Kidney capillary endothelial cell (primary cell): ENCODE results near the gene PCDHGB2.
"Not testable (repeated sequence)": the region's sequence is repeated elsewhere in the genome, so short reads cannot be mapped to it uniquely, and the experiment has no call there.

Source experiments
- DNase-seq: peaks from one replicate; pipeline ENCODE4 v3.0.0-alpha.2; 2018; ENCODE audit warnings: low spot score

The PCDHGB2 gene

GRCh38 chr5:141349917-141350619, 9.7 kb upstream of the PCDHGB2 start, which contains the start of gene PCDHGB1:
TSS of gene PCDHGB1 (plus strand) at chr5:141350099. CDS start at chr5:141350261, 162 bp downstream.
- DNase-seq: no peak

- no peak for DNase-seq
Observed at GRCh38 chr5:141351591-141351990, 8.2 kb upstream of the PCDHGB2 start.

GRCh38 chr5:141354900-141355469, 4.8 kb upstream of the PCDHGB2 start, which contains the start of gene PCDHGA4:
TSS of gene PCDHGA4 (plus strand) at chr5:141355021. CDS start at chr5:141355108, 87 bp downstream.
- no peak for DNase-seq

DNA sequence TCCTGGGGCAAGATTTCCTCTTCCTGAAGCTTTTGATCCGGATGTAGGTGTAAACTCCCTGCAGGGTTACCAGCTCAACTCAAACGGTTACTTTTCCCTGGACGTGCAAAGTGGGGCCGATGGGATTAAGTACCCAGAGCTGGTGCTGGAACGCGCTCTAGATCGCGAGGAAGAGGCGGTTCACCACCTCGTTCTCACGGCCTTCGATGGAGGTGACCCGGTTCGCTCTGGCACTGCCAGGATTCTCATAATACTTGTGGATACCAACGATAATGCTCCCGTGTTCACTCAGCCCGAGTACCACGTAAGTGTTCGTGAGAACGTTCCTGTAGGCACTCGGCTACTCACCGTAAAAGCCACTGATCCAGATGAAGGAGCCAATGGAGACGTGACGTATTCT, 4.2 kb upstream of the PCDHGB2 start:
- DNase-seq: no peak

DNA sequence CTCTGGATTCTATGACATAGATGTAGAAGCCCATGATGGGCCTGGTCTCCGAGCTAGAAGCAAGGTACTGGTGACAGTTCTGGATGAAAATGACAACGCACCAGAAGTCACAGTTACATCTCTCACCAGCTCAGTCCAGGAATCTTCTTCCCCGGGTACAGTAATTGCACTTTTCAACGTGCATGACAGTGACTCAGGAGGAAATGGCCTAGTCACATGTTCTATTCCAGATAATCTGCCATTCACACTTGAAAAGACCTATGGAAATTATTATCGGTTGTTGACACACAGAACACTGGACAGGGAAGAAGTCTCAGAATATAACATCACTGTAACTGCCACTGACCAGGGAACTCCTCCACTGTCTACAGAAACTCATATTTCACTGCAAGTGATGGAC, 3.7 kb upstream of the PCDHGB2 start:
- DNase-seq: no peak

DNA sequence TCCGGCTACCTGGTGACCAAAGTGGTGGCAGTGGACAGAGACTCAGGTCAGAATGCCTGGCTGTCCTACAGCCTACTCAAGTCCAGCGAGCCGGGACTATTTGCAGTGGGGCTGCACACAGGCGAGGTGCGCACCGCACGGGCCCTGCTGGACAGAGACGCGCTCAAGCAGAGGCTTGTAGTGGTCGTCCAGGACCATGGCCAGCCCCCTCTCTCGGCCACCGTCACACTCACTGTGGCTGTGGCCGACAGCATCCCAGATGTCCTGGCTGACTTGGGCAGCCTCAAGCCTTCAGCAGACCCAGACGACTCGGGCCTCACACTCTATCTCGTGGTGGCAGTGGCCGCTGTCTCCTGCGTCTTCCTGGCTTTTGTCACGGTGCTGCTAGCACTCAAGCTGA, 2.8 kb upstream of the PCDHGB2 start:
- DNase-seq: no peak

- no peak for DNase-seq
Observed at GRCh38 chr5:141360685-141361084, 891 bp downstream of the PCDHGB2 start.

DNA sequence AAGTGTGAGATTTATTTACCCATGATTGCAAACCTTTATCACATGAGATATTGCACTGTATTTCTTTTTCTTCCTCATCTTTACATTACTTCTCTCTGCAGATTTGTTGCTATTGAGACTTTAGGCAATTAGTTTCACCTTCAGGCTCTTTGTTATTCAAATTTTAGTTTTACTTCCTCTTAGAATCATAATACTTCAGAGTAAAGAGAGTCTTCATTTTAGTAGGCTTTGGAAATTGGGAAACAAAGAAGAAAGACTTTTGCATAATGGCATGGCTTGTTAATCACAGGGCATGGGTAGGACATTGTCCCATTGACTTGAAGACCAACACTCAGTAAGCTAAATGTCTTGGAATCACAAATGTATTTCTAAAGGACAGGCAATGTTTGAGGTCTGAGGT, 2.9 kb downstream of the PCDHGB2 start:
- no peak for DNase-seq

DNA sequence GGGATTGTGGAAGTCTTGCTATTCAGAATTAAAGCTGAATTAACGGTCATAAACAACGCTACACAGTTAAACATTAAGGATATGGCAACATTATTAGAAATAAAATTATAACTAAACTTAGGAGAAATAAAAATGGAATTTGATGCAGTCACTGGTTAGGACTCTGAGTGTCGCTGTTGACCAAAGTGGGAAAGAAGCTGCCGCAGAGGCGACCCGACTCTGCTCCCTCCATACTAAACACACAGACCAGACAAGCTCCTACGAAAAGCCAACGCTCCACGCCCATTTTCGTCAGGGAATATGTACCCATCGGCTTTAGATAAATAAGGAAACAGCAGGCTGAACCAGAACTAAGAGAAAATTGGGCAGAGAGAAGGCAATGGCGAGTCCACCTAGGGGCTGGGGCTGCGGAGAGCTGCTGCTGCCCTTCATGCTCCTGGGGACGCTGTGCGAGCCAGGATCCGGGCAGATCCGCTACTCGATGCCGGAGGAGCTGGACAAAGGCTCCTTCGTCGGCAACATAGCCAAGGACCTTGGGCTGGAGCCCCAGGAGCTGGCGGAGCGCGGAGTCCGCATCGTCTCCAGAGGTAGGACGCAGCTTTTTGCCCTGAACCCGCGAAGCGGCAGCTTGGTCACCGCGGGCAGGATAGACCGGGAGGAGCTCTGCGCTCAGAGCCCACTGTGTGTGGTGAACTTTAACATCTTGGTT, 4.3 kb downstream of the PCDHGB2 start, which contains the start of gene PCDHGA5:
Gene PCDHGA5, plus strand, starts transcription at position 211 of the 709 bp plus-strand sequence. Its CDS starts 169 bp downstream, at position 380.
- no peak for DNase-seq

- DNase-seq: no peak
Observed at GRCh38 chr5:141366016-141366896, 6.5 kb downstream of the PCDHGB2 start.

- DNase-seq: no peak
Observed at GRCh38 chr5:141369994-141370848, 10.4 kb downstream of the PCDHGB2 start, which contains the start of gene PCDHGB3. TSS of gene PCDHGB3 (plus strand) at chr5:141370242. CDS start at chr5:141370395, 153 bp downstream.

DNA sequence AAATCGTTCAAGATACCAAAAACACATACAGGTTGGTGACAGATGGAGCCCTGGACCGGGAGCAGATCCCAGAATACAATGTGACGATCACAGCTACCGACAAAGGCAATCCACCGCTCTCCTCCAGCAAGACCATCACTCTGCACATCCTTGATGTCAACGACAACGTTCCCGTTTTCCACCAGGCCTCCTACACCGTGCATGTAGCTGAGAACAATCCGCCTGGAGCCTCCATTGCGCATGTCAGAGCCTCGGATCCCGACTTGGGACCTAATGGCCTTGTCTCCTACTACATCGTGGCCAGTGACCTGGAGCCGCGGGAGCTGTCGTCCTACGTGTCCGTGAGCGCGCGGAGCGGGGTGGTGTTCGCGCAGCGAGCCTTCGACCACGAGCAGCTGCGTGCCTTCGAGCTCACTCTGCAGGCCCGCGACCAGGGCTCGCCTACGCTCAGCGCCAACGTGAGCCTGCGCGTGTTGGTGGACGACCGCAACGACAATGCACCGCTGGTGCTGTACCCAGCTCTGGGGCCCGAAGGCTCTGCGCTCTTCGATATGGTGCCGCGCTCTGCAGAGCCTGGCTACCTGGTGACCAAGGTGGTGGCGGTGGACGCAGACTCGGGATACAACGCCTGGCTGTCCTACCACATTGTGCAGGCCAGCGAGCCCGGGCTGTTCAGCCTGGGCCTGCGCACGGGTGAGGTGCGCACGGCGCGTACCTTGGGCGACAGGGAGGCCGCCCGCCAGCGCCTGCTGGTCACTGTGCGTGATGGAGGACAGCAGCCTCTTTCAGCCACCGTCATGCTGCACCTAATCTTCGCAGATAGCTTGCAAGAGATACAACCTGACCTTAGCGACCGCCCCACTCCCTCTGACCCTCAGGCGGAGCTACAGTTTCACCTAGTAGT, 12.0 kb downstream of the PCDHGB2 start:
- no peak for DNase-seq

GRCh38 chr5:141373673-141374317, 14.0 kb downstream of the PCDHGB2 start, which contains the start of gene PCDHGA6:
TSS of gene PCDHGA6 (plus strand) at chr5:141373891. CDS start at chr5:141374084, 193 bp downstream.
- no peak for DNase-seq

GRCh38 chr5:141374627-141375026, 14.8 kb downstream of the PCDHGB2 start:
- no peak for DNase-seq

DNA sequence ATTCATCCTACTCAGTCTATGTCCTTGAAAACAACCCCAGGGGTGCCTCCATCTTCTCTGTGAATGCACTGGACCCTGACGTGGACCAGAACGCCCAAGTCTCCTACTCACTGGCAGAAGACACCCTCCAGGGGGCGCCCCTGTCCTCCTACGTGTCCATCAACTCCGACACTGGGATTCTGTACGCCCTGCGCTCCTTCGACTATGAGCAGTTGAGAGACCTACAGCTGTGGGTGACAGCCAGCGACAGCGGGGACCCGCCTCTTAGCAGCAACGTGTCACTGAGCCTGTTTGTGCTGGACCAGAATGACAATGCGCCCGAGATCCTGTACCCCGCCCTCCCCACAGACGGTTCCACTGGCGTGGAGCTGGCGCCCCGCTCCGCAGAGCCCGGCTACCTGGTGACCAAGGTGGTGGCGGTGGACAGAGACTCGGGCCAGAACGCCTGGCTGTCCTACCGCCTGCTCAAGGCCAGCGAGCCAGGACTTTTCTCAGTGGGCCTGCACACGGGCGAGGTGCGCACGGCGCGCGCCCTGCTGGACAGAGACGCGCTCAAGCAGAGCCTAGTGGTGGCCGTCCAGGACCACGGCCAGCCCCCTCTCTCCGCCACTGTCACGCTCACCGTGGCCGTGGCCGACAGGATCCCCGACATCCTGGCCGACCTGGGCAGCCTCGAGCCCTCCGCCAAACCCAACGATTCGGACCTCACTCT, 15.8 kb downstream of the PCDHGB2 start:
- not testable (repeated sequence) for DNase-seq

- DNase-seq: no peak
Observed at GRCh38 chr5:141382469-141383294, 22.9 kb downstream of the PCDHGB2 start, which contains the start of gene PCDHGA7. TSS of gene PCDHGA7 (plus strand) at chr5:141382742. CDS start at chr5:141382900, 158 bp downstream.

DNA sequence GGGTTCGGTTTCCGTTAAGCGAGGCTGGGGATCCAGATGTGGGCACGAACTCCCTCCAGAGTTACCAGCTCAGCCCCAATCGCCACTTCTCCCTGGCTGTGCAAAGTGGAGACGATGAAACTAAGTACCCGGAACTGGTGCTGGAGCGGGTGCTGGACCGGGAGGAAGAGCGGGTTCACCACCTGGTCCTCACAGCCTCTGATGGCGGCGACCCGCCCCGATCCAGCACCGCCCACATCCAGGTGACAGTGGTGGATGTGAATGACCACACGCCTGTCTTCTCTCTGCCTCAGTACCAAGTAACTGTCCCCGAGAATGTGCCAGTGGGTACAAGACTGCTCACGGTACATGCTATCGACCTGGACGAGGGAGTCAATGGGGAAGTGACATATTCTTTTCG, 23.6 kb downstream of the PCDHGB2 start:
- DNase-seq: no peak
